Measurements from ENCODE around the gene RAD54L. TPM values are rescaled to one million over a fixed set of nuclear protein-coding genes. Genes with fewer than 3 reads are reported as not detected.

RAD54L gene
- total RNA-seq, 8 experiments from 2014 or later: 0.31 to 15.5 (median 1.0) TPM

- 30 to 62% (median 48%) methylated on average over 2 to 6 of the region's 6 CpGs; no CpG with 5 or more reads in 3 of the 10 experiments for WGBS, 10 experiments
- Histone ChIP-seq H3K27ac (peak overlapping the region; percentile 99), H3K4me1 (replicated peaks in 1 of 2) (peaks cover 23 to 25% of the 10 kb centered on the region in 2 donors), H3K4me3 (peak overlapping the region; percentile 65 to 96 (median 94))
- in situ Hi-C loops (cut with MboI; ENCODE audit: low pct_unique_long_range_greater_than_20kb in 2 of 9, low sequenced_read_pairs in 9 of 9, unreplicated experiment in 9 of 9): no loop called here
- ATAC-seq (replicated peaks in 6 of 8): no peak
Measured at GRCh38 chr1:46300673-46301405, 53.3 kb downstream of the RAD54L start.

GRCh38 chr1:46301406-46301807 lies 53.8 kb downstream of the RAD54L start:
- WGBS, 10 experiments: 0 to 16% (median 8%) methylated on average over 1 to 8 of the region's 17 CpGs; no CpG with 5 or more reads in 4 of the 10 experiments
- peak overlapping the region; percentile 65 to 96 (median 94) for H3K4me3 ChIP-seq
- peak in 1 of 8 experiments; percentile 0 for ATAC-seq (replicated peaks in 6 of 8)
- peaks cover 23 to 25% of the 10 kb centered on the region in 2 donors for H3K4me1 ChIP-seq (replicated peaks in 1 of 2)
- H3K27ac ChIP-seq: peak overlapping the region; percentile 99
- in situ Hi-C loops (cut with MboI; ENCODE audit: low pct_unique_long_range_greater_than_20kb in 2 of 9, low sequenced_read_pairs in 9 of 9, unreplicated experiment in 9 of 9): no loop called here

GRCh38 chr1:46301808-46302640 lies 54.5 kb downstream of the RAD54L start:
- Histone ChIP-seq H3K4me1 (replicated peaks in 1 of 2) (peaks cover 23 to 25% of the 10 kb centered on the region in 2 donors), H3K4me3 (peak overlapping the region; percentile 65 to 96 (median 94)), H3K27ac (peak overlapping the region; percentile 99)
- peak; percentile 11 to 38 (median 24) for ATAC-seq (replicated peaks in 6 of 8)
- WGBS, 10 experiments: 2% methylated on average over 22 of the region's 79 CpGs; no CpG with 5 or more reads in 9 of the 10 experiments
- in situ Hi-C loops (cut with MboI; ENCODE audit: low pct_unique_long_range_greater_than_20kb in 2 of 9, low sequenced_read_pairs in 9 of 9, unreplicated experiment in 9 of 9): no loop called here

- peak; percentile 9 to 30 (median 20) for ATAC-seq (replicated peaks in 6 of 8)
- 0 to 3% (median 1%) methylated on average over 3 to 21 of the region's 32 CpGs; no CpG with 5 or more reads in 7 of the 10 experiments for WGBS, 10 experiments
- in situ Hi-C loops (cut with MboI; ENCODE audit: low pct_unique_long_range_greater_than_20kb in 2 of 9, low sequenced_read_pairs in 9 of 9, unreplicated experiment in 9 of 9): no loop called here
- Histone ChIP-seq H3K4me1 (replicated peaks in 1 of 2) (peaks cover 23 to 29% of the 10 kb centered on the region in 2 donors), H3K27ac (peak overlapping the region; percentile 99), H3K4me3 (peak overlapping the region; percentile 65 to 96 (median 94))
Measured at GRCh38 chr1:46302641-46303037, 55.1 kb downstream of the RAD54L start.

- peak; percentile 74 to 89 (median 87) for ATAC-seq (replicated peaks in 6 of 8)
- Histone ChIP-seq H3K4me3 (peak within 1 kb of the TSS; percentile 65 to 96 (median 94)), H3K27ac (peak within 1 kb of the TSS; percentile 99), H3K4me1 (replicated peaks in 1 of 2) (peaks cover 23 to 29% of the 10 kb centered on the region in 2 donors)
- in situ Hi-C loops (cut with MboI; ENCODE audit: low pct_unique_long_range_greater_than_20kb in 2 of 9, low sequenced_read_pairs in 9 of 9, unreplicated experiment in 9 of 9): no loop called here
- 0 to 4% (median 1%) methylated on average over 5 to 21 of the region's 61 CpGs; no CpG with 5 or more reads in 3 of the 10 experiments for WGBS, 10 experiments
Measured at GRCh38 chr1:46303038-46303871, 55.7 kb downstream of the RAD54L start, which contains the start of the genes LRRC41 and UQCRH. Gene LRRC41, minus strand, starts transcription at chr1:46303616. Its CDS starts 294 bp downstream, at chr1:46303322. Gene UQCRH, plus strand, starts transcription at chr1:46303698. Its CDS starts 69 bp downstream, at chr1:46303767.

- in situ Hi-C loops (cut with MboI; ENCODE audit: low pct_unique_long_range_greater_than_20kb in 2 of 9, low sequenced_read_pairs in 9 of 9, unreplicated experiment in 9 of 9): no loop called here
- H3K4me3 ChIP-seq: peak overlapping the region; percentile 65 to 96 (median 94)
- H3K4me1 ChIP-seq (replicated peaks in 1 of 2): peaks cover 23 to 24% of the 10 kb centered on the region in 2 donors
- no peak for ATAC-seq (replicated peaks in 6 of 8)
- WGBS, 10 experiments: 0 to 10% (median 1%) methylated on average over 1 to 12 of the region's 14 CpGs; no CpG with 5 or more reads in 2 of the 10 experiments
- H3K27ac ChIP-seq: peak overlapping the region; percentile 99
Measured at GRCh38 chr1:46303872-46304326, 56.3 kb downstream of the RAD54L start.

GRCh38 chr1:46306159-46306530 lies 58.6 kb downstream of the RAD54L start:
- Histone ChIP-seq H3K4me3 (no peak overlapping the region), H3K27ac (no peak overlapping the region), H3K4me1 (replicated peaks in 1 of 2) (peaks cover 10 to 12% of the 10 kb centered on the region in 2 donors)
- in situ Hi-C loops (cut with MboI; ENCODE audit: low pct_unique_long_range_greater_than_20kb in 2 of 9, low sequenced_read_pairs in 9 of 9, unreplicated experiment in 9 of 9): no loop called here
- 83 to 100% (median 93%) methylated on average over 1 to 8 of the region's 8 CpGs; no CpG with 5 or more reads in 2 of the 10 experiments for WGBS, 10 experiments
- no peak for ATAC-seq (replicated peaks in 6 of 8)

GRCh38 chr1:46309401-46310159 lies 62.0 kb downstream of the RAD54L start:
- 77 to 100% (median 93%) methylated on average over 1 to 15 of the region's 16 CpGs; no CpG with 5 or more reads in 2 of the 10 experiments for WGBS, 10 experiments
- no peak overlapping the region for H3K27ac ChIP-seq
- H3K4me1 ChIP-seq (replicated peaks in 1 of 2): peaks cover 8 to 10% of the 10 kb centered on the region in 2 donors
- no peak for ATAC-seq (replicated peaks in 6 of 8)
- in situ Hi-C loops (cut with MboI; ENCODE audit: low pct_unique_long_range_greater_than_20kb in 2 of 9, low sequenced_read_pairs in 9 of 9, unreplicated experiment in 9 of 9): no loop called here
- no peak overlapping the region for H3K4me3 ChIP-seq

- in situ Hi-C loops (cut with MboI; ENCODE audit: low pct_unique_long_range_greater_than_20kb in 2 of 9, low sequenced_read_pairs in 9 of 9, unreplicated experiment in 9 of 9): no loop called here
- 89 to 100% (median 100%) methylated on average over 1 to 4 of the region's 4 CpGs; no CpG with 5 or more reads in 3 of the 10 experiments for WGBS, 10 experiments
- no peak for ATAC-seq (replicated peaks in 6 of 8)
- Histone ChIP-seq H3K4me1 (replicated peaks in 1 of 2) (peaks cover under 1 to 5% of the 10 kb centered on the region in 2 donors), H3K27ac (no peak overlapping the region), H3K4me3 (no peak overlapping the region)
Measured at GRCh38 chr1:46310321-46310720, 62.8 kb downstream of the RAD54L start.

- in situ Hi-C loops (cut with MboI; ENCODE audit: low pct_unique_long_range_greater_than_20kb in 2 of 9, low sequenced_read_pairs in 9 of 9, unreplicated experiment in 9 of 9): no loop called here
- Histone ChIP-seq H3K4me3 (no peak overlapping the region), H3K4me1 (replicated peaks in 1 of 2) (peaks cover 3 to 8% of the 10 kb centered on the region in 2 donors), H3K27ac (no peak overlapping the region)
- WGBS, 10 experiments: 42 to 100% (median 92%) methylated on average over 1 to 3 of the region's 3 CpGs
- ATAC-seq (replicated peaks in 6 of 8): peak in 3 of 8 experiments; percentile 71 to 95 (median 93)
Measured at GRCh38 chr1:46315669-46316403, 68.3 kb downstream of the RAD54L start.

- ATAC-seq (replicated peaks in 6 of 8): no peak
- 71 to 100% (median 90%) methylated on average over 1 of the region's 1 CpG; no CpG with 5 or more reads in 5 of the 10 experiments for WGBS, 10 experiments
- in situ Hi-C loops (cut with MboI; ENCODE audit: low pct_unique_long_range_greater_than_20kb in 2 of 9, low sequenced_read_pairs in 9 of 9, unreplicated experiment in 9 of 9): no loop called here
- no peak overlapping the region for H3K4me3 ChIP-seq
- peaks cover 8% of the 10 kb centered on the region in 2 donors for H3K4me1 ChIP-seq (replicated peaks in 1 of 2)
- no peak overlapping the region for H3K27ac ChIP-seq
Measured at GRCh38 chr1:46317323-46317722, 69.8 kb downstream of the RAD54L start.
